Measurements from ENCODE around the gene MSI2.

The MSI2 gene

GRCh38 chr17:57670769-57671569 is 414.6 kb downstream of the MSI2 start:
- intact Hi-C loops (cut with DNase I): loop anchor here (5.0 kb wide), 1 partner anchor 74 kb away; no protein-coding TSS in a partner anchor

GRCh38 chr17:57671667-57672632 is 415.6 kb downstream of the MSI2 start:
- peak; percentile 73 to 95 (median 87) for DNase-seq
- intact Hi-C loops (cut with DNase I): loop anchor here (5.0 kb wide), 1 partner anchor 75 kb away; no protein-coding TSS in a partner anchor

More at GRCh38 chr17:57670769-57671569, 414.6 kb downstream of the MSI2 start:
- DNase-seq: peak in 5 of 42 donors; percentile 0 to 37 (median 30)

GRCh38 chr17:57672971-57673370 is 416.6 kb downstream of the MSI2 start:
- DNase-seq: peak in 5 of 42 donors; percentile 0 to 32 (median 15)
- intact Hi-C loops (cut with DNase I): loop anchor here (5.0 kb wide), 1 partner anchor 76 kb away; no protein-coding TSS in a partner anchor

GRCh38 chr17:57674894-57675293 is 418.6 kb downstream of the MSI2 start:
- peak in 20 of 42 donors; percentile 14 to 70 (median 46) for DNase-seq
- intact Hi-C loops (cut with DNase I): loop anchor here (5.0 kb wide), 1 partner anchor 78 kb away; no protein-coding TSS in a partner anchor

GRCh38 chr17:57675427-57676387 is 419.4 kb downstream of the MSI2 start:
- intact Hi-C loops (cut with DNase I): no loop called here
- DNase-seq: peak in 4 of 42 donors; percentile 10 to 39 (median 32)

DNA sequence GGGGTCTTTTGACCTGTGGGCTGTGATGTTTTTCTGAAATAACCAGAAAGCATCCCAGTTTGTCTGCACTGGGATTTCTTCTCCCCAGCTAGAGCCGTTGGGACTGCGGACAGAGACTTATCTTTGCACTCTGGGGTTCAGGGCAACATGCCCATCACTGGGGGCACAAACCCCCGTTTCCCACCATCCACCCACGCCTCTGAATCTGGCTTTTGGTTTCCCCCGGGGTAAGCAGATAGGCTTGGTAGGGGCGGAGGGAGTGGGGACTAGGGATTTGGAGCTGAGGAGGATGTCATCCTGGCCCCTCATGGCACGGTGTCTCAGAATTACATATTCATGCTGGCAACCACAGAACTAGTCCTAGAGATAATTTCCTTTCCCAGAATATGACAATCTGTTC is 420.2 kb downstream of the MSI2 start:
- intact Hi-C loops (cut with DNase I): no loop called here
- DNase-seq: peak in 3 of 42 donors; percentile 11 to 38 (median 33)

GRCh38 chr17:57677301-57677700 is 421.0 kb downstream of the MSI2 start:
- DNase-seq: peak in 2 of 42 donors; percentile 5 to 20
- intact Hi-C loops (cut with DNase I): no loop called here

GRCh38 chr17:57677858-57678257 is 421.5 kb downstream of the MSI2 start:
- peak in 2 of 42 donors; percentile 7 to 9 for DNase-seq
- intact Hi-C loops (cut with DNase I): no loop called here

- intact Hi-C loops (cut with DNase I): no loop called here
- DNase-seq: peak in 3 of 42 donors; percentile 5 to 23 (median 12)
Observed at GRCh38 chr17:57678393-57678792, 422.1 kb downstream of the MSI2 start.

DNA sequence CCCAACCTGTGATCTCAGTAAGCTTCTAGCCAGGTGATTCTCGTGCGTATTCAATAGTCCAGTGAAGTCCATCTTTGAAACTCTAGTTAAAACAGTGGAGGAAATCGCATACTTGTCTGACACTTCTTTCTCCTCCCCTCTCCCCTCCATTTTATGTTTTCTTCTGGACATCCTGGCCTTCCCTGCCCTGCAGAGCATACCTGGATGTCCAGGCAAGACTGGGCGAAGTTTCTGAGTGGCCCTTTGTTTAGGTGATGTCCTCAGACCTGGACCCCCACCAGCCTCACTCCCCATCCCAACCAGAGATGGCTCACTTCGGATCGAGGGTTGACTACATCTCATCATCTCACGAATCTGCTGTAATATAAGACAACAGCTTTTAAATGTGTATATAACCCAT is 423.0 kb downstream of the MSI2 start:
- intact Hi-C loops (cut with DNase I): no loop called here
- DNase-seq: peak in 6 of 42 donors; percentile 2 to 28 (median 12)

DNA sequence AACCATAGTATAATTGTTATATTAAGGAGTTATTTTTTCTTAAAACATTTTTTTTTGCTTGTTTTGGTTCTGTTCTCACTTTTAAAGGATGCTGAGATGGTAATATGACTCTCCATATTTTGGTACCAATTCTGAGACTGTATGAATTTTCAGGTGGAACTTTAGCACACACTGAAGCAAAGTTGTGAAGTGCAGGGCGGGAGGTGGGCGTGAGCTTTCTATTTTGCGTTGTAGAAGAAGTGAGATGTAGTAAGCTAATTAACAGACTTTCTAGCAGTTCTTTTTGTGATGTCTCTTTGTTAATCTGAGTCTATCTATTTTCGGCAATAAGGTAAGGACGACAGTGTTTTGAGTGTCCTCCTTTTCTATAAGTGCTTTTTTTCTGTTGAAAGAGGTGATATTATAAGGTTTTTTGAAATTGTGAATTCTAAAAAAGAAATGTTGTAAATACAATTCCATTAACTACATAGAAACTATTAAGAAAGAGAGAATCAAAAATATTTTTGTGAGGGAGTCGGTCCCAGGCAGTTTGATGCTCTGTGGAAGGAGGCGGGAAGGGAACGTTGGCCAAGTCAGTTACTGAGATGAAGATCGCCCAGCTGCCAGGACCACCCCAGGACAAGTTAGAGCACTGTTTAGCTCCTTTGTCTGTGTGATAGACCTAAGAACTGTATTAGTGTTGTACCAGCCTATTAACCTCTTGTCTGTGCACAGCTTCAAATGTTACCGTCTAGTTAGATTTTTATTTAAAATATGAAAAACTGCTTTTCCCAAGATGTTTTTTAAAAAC is 423.8 kb downstream of the MSI2 start:
- DNase-seq: peak in 27 of 42 donors; percentile 32 to 80 (median 52)
- intact Hi-C loops (cut with DNase I): no loop called here

DNA sequence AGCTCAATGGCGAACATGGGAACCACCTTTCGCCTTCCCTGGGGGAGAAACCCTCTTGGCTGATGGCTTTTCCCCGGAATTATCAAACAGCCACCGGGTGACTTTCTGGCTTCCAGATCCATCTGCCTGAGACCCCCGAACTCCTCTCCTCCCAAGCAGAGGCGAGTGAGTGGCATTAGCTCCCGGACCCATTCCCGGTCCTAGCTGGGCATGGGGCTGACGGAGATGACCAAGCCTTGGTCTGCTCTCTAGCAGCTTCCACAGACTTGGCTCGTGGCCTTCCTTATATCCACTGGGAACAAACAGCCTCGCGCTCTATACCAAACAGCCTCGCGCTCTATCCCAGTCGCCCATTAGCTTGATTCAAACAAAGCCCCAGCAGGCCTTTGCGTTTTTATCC is 426.4 kb downstream of the MSI2 start:
- intact Hi-C loops (cut with DNase I): no loop called here
- peak in 3 of 42 donors; percentile 12 to 32 (median 30) for DNase-seq

DNA sequence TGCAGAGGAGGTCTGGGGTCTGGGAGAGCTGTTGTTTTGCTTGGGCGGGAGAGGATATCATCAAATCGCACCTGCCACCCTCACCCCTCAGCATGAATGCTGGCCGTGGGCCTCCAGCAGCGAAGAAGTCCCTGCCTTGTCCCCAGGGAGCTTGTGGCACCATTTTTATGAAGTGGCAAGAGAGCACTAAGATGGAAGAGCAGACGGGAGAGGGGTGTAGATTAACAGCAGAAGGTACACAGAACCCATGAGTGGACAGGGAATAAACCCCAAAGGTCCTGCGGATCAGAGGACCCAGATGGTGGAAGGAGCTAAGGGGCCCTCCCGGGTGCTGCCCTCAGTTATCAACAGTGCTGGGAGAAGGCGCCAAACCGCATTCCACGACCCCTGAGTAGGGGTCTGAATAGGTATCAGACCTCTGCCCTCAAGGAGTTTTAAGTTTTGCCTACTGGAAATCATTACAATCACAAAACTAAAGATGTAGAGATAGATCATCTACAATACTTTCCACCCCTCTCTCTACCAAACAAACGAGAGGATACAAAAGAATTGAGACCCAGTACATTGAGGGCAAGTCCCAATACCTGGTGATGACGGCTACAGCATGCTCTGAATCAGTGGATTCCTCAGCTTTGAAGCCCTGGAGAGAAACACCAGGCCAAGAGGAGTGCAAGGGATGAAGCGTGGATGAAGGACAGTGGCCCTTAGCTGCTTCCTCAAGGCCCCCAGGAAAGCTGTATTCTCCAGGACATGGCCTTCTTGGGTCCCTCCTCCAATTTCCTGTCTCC is 428.6 kb downstream of the MSI2 start:
- DNase-seq: peak in 1 of 42 donors; percentile 16
- intact Hi-C loops (cut with DNase I): no loop called here

- no peak for DNase-seq
- intact Hi-C loops (cut with DNase I): no loop called here
Observed at GRCh38 chr17:57685499-57686132, 429.3 kb downstream of the MSI2 start.

DNA sequence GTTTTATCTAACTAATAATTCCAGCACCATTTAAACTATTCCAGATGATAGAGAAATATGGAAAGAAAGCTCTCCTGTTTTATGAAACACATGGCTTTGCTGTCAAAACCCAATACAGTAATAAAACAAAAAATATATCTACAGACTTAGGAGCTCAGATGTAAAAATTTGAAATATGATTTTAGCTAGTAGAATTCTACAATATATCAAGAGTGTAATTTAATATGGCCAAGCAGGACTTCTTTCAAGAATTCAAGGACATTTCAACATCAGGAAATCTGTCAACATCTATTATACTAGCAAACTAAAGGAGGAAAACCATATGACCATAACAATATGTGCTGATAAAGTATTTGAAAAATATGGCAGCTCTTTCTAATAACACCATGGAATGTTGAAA is 431.3 kb downstream of the MSI2 start:
- intact Hi-C loops (cut with DNase I): no loop called here
- DNase-seq: no peak

GRCh38 chr17:57689254-57689653 is 432.9 kb downstream of the MSI2 start:
- no peak for DNase-seq
- intact Hi-C loops (cut with DNase I): no loop called here
